GM18909 (cell line): ENCODE data around the gene HSD17B12.
"Not testable (repeated sequence)": the region's sequence is repeated elsewhere in the genome, so short reads cannot be mapped to it uniquely, and the experiment has no call there.

Source experiments
- ATAC-seq: cut with Tn5 transposase; IDR thresholded peaks from one replicate; pipeline ENCODE4 v1.9.1; 2021; ENCODE audit warnings: mild to moderate bottlenecking; ENCODE audit not compliant: unreplicated experiment, poor library complexity

HSD17B12 gene

DNA sequence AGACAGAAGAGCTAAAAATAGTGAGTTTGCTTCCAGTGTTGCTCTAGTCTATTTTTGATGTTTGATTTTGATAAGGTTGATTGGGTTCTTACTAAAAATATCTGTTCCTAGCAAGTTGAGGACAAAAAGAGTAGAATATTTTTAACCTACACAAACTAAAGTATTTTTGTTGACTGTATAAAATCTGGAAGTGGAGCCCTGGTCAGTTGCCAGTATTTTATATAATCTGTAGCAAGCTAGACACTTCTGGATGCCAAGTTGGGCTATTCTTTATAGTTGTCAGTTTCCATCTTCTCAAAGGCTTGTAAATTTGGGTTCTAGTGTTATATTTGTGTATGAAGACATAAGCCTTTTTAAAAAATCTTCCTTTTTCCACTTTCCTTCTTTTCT lies 56.7 kb downstream of the HSD17B12 start:
- no peak for ATAC-seq

DNA sequence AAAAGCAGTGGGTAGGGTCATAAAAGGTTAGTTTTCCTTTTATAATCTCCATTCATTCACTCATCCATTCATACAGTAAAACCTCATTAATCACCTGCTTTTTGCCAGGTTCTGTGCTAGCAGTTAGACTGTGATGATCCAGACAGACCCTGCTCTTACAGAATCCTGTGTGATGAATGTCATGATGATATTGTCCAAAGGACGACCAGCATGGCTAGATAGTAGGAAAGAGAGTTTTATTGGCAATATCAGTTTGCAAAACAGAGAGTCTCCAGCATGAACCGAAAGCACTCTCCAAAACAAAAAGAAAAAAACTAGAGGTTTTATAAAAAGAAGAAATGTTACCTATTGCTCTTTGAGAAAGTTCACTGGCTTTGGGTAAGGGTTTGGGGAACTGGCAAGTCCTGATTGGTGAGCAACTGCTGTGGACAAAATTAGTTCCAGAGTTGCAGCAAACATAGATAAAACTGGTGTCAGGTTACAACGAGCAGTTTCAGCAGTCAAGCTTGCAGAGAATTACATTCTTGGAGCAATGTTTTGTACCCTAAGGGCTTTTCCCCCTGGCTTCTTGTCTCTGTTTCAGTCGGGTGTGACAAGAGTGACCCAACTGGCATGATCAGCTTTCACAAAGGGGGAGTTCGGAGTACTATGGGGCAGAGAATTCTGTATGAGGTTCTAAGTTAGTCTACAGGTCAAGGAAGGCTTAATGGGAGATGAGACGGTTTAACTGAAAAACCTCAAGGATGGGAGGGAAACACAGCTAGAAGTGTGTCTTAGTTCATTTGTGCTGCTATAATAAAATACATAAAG lies 58.3 kb downstream of the HSD17B12 start:
- ATAC-seq: no peak

DNA sequence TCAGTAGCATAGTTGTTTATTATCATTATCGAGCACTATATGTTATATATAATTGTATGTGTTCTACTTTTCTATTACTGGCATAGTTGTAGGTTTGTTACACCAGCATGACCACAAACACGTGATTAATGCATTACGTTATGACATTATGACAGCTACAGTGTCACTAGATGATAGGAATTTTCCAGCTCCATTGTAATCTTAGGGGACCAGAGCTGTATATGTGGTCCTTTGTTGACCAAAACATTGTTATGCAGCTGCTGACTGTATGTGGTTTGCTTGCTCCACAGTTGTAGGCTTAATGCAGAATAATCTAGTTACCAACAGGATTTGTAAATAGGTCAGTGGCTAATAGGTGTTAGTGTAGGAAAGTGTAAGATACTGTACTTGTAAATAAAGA lies 66.1 kb downstream of the HSD17B12 start:
- no peak for ATAC-seq

DNA sequence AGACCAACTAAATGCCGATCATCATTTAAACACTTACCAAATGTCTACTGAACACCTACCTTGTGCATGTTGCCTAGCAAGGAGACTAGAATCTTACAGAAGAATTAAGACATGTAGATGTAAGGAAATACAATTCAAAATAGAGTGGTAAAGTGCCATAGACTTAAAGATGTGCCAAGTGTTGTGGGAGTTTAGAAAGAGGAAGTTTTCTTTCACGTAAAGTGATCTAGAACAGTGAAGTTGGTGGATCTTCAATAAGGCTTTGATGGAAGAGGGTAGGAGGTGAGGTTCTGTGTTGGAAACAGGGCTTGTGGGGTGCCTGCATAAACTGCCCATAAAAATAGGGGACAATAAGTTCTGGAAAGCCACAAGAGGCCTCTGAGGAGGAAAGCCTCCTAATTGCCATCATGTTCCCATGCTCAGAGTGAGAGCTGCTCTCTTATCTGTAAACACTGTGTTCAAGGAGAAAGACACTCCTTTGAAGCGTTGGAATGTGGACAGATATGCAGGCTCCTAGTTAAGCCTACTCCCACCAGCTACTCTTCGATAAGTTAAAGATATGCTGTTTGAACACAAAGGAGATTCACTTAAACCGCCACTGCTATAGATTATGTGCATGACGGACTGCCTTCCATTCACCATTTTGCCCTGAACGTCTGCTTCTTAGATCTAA lies 66.7 kb downstream of the HSD17B12 start:
- no peak for ATAC-seq

DNA sequence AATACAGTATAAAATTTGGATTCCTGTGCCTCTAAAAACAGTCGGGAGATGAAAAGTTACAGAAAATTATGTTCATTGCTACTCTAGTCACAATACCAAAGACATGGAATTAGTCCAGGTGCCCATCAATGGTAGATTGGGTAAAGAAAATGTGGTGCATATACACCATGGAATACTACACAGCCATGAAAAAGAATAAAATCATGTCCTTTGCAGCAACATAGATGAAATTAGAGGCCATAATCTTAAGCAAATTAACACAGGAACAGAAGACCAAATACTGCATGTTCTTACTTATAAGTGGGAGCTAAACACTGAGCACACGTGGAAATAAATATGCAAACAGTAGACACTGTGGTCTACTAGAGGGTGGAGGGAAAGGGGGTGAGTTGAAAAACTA lies 67.6 kb downstream of the HSD17B12 start:
- no peak for ATAC-seq

DNA sequence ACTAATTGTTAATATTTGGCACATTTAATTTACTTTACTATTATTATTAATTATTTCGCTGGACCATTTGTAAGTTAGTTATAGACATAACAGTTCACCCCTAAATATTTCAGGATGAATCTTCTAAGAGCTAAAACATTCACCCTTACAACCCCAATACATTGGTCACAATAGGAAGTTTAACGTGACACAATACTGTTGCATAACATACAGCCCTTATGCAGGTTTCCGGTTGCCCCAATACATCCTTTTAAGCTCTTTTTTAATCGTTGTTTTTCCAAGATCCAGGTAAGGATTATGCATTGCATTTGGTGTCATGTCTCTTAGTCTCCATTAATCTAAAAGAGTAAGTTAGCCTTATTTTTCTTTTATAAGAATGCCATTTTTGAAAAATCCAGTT lies 71.2 kb downstream of the HSD17B12 start:
- ATAC-seq: no peak

DNA sequence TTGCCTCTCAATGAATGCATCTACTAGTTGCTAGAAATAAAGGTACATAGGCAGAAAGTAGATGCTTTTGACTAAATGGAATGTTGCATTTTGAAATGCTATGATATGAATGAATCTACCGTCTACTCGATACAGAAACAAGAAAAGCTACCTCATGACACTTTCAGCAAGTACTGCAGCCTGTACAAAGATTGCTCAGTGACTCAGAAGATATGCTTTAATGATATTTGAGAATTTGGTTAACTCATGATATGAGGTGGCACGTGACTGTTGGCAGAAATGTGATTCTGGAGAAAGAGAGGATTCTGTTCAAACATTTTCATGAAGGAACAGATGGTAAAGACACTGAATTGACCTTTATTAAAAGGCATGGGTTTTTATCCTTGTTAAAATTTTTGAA lies 76.0 kb downstream of the HSD17B12 start:
- no peak for ATAC-seq

DNA sequence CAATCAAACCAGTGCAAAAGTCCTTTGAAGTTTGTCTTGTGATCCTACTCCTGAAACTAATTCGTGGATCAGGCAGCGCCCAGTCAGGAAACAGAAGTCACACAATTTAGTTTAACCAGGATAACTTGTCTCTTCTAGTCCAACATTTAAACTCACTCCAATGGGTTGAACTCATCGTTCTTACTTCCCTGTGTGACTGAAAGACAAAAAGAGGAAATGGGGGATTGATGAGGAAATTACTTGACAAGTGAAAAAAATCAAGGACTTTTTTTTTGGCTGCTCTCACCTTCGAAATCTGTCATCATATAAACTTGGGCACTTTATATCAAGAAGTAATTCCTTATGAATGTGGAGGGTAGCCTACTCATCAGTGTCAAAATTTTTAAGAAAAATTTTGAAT lies 78.4 kb downstream of the HSD17B12 start:
- ATAC-seq: no peak

DNA sequence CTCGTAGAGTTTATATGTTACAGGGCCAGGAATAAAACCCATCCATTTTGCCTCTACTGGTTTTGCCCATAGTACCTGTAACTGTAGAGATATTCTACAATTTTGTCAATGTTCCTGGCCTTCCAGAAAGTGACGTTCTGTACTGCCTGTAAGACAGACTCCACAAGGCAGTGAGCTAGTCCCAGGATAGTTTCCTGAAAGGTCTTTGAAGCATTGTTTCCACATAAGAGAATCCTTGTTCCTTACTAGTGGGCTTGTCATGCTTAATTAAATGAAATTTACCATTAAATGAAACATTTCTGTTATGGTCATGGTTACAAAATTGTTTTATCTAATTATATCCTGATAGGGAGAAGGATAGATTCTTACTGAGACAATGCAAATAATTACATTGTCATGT lies 80.4 kb downstream of the HSD17B12 start:
- no peak for ATAC-seq

DNA sequence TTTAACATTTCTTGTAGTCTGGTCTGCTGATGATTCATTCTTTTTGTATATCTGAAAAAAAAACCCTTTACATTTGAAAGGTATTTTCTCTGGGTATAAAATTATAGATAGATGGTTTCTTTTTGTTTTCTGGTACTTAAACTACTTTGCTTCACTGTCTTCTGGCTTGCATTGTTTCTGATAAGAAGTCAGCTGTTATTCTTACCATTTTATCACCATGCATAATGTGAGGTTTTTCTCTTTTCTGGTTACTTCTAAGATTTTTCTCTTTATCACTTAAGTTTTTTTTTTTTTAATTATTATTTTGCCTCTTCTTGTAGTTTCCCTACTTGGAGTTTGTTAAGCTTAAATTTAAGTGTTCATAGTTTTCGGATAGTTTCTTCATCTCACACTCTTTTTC lies 84.7 kb downstream of the HSD17B12 start:
- no peak for ATAC-seq

DNA sequence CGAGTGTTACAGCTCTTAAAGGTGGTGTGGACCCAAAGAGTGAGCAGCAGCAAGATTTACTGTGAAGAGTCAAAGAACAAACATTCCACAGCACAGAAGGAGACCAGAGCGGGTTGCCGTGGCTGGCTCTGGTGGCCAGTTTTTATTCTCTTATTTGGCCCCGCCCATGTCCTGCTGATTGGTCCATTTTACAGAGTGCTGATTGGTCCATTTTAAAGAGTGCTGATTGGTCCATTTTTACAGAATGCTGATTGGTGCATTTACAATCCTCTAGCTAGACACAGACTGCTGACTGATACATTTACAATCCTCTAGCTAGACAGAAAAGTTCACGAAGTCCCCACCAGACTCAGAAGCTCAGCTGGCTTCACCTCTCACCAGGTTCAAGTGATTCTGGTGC lies 88.1 kb downstream of the HSD17B12 start:
- not testable (repeated sequence) for ATAC-seq

DNA sequence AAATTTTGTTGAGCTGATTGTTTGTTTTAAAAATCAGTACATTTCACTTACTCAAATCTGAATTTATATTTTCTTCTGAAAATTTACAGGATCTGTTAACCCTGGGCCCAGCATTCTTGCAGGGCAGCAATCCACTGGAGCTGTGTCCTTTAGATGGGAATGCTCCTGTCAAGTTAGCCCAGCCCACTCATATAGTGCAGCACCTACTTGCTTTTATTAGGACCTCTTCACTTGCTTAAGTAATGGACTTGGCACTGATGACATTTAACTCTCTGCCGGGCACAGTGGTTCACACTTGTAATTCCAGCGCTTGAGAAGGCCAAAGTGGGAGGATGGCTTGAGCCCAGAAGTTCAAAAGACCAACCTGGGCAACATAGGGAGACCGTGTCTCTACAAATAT lies 89.6 kb downstream of the HSD17B12 start:
- no peak for ATAC-seq

DNA sequence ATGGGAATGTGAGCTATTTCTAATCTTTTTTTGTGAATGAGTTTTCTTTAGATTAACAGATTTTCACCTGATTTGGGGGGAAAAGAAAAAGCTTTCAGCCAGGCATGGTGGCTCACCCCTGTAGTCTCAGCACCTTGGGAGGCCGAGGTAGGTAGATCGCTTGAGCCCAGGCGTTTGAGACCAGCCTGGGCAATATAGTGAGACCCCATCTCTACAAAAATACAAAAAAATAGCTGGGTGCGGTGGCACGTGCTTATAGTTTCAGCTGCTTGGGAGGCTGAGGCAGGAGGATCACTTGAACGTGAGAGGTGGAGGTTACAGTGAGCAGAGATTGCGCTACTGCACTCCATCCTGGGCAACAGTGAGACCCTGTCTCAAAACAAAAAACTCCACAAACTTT lies 92.2 kb downstream of the HSD17B12 start:
- no peak for ATAC-seq

DNA sequence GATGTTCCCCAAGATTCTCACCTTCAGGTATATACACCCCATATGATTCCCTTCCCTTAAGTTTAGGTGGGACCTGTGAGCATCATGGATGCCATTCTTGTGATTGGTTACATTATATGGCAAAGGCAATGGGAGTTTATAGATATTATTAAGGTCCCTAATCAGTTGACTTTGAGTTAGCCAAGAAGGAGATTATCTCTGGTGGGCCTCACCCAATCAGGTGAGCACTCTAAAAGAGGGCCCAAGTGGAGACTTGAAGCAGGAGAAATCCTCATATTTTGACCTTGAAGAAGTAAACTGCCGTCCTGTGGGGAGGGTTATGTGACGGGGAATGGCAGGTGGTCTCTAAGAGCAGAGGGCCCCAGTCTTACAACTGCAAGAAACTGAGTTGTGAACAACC lies 94.2 kb downstream of the HSD17B12 start:
- no peak for ATAC-seq

DNA sequence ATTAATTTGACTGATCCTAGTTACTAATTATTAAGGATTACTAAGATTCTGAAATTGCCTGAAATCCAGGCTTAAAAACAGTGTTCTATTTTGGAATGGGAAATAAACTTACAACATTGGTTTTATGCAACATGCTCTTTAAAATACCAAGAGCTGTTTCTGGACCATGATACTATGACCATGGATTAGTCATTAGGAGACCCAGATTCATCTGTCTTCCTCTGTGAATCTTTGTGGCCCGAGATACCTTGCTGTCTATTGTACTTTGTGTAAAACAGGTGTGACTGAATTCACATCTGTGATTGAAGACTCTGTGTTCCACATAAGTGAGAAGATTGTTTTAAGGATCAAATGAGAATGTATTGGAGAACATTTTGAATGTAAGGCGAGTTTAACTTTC lies 98.8 kb downstream of the HSD17B12 start:
- ATAC-seq: no peak

DNA sequence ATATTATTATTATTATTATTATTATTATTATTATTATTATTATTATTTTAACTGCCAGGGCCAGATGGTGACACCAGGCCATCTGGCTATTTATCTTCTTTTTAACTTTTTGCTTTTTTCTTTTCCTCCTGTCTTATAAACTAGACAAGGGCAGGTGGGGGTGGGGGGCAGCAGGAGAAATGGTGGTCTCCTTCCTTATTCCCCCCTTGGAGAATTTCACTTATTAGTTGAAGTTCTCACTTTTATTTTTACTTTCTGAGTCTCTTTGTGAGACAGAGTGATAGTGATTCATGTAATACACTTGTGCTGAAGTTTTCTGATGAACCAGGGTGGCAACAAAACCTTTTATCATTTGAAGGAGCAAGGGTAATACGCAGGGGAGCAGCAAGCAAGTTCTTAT lies 103.8 kb downstream of the HSD17B12 start:
- ATAC-seq: no peak

DNA sequence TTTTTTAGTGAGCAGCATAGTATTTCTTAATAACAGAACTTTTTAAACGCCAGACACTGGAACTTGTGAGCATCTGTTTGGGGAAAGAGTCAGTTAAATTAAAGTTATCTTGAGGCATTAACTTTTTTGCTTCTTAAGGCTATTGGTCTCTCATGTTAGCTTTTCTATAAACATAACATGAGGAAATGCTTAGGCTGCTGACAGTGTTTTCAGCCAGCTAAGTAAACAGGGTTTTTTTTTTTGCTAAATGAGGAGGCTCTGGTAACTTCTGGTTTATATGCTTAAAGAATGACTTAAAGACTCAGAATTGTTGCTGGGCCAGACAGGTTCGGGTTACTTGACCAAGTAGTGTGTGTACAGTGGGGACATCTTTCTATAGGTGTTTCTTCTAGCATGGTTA lies 104.3 kb downstream of the HSD17B12 start:
- ATAC-seq: no peak

DNA sequence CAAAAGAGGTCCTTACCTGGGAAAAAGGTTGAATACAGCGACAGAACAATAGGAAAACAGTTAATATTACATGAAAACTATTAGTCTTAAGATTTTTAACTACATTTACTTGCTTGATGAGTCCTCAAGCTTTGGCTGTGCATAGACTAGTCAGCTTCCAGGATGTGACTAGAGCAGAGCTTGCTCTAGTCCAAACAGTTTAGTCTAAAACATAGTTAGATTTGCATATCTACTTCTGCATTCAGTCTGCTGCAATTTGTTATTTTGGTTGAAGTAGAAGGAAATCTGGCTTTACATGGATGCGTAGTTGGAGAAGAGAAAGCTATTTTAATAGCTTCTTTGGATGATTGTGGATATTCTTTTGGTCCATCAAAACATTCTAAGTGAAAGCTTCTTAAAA lies 104.8 kb downstream of the HSD17B12 start:
- no peak for ATAC-seq

DNA sequence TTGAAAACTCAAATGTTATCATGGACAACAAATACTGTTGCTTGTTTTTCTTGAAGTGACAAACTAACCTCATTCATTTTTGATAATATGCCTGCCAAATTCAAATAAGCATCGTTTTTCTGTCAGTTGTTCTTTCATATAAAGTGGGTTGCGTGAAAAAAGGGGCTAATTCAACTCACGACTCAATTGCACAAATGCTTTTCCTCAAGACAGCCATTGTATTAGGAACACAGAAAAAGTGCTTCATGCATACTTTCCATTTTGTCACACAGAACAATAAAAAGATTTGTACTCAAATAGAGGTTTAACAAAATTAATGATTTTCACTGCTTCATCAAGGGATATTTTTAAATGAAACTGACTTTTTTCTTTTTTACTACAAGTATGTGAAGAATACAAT lies 105.5 kb downstream of the HSD17B12 start:
- no peak for ATAC-seq

DNA sequence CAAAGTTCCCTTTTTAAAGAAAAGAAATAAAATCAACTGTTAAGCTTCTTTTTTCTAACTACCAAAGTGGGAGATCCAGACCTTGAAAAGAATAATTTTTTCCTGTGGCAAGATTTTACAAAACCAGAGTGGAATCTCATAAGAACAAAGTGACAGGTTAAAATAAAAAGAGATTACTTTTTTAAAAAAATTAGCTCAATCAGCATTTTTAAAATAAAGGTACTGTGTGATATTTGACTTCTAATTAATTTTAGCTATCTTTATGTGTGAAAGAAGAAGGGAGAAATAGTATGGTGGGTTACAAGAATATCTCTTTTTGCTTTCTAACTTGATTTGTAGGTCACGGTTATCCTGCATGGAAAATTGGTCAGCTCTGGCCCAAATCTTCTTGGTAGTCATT lies 107.3 kb downstream of the HSD17B12 start:
- ATAC-seq: no peak

DNA sequence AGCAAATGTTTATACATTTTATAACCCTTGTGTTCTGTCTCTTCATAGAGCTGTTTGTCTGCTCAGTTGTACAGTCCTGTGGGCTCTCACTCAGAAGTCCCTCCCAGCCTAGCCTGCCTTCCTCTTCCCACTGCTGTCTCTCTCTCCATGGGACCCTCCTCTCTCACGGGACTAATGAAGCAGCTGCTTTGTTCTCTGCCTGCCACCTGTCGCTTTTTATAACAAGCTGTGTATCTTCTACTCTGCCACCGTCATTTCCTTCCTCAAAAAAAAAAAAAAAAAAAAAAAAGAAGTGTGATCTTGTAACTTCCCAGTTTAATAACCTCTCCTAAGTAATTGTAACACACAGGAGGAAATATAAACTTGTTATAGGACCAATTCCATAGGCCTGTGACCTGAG lies 107.9 kb downstream of the HSD17B12 start:
- no peak for ATAC-seq
